HG03045 (cell line): ENCODE data around the gene SLC13A3.

Source experiments
- ATAC-seq: cut with Tn5 transposase; IDR thresholded peaks from one replicate; pipeline ENCODE4 v1.9.1; 2021; ENCODE audit warnings: mild to moderate bottlenecking, moderate library complexity; ENCODE audit not compliant: unreplicated experiment

Gene SLC13A3

GRCh38 chr20:46637020-46637419 is 14.2 kb downstream of the SLC13A3 start:
- no peak for ATAC-seq

DNA sequence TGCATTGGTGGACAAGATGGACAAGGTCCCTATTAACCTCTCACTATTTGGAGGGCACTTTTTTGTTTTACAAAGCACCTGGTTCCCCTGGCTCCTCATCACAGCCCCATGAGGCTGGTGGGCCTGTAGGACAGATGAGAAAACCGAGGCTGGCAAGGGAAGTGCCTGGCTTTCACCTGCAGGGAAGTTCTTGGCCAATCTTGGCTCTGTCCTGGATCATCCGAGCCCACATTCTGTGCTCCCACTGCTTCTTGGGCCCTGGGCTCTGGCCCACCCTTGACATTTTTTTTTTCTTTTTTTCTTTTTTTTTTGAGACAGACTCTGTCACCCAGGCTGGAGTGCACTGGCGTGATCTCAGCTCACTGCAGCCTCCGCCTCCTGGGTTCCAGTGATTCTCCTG is 14.7 kb downstream of the SLC13A3 start:
- ATAC-seq, result no peak

GRCh38 chr20:46635514-46636136 is 15.6 kb downstream of the SLC13A3 start:
- no peak for ATAC-seq

DNA sequence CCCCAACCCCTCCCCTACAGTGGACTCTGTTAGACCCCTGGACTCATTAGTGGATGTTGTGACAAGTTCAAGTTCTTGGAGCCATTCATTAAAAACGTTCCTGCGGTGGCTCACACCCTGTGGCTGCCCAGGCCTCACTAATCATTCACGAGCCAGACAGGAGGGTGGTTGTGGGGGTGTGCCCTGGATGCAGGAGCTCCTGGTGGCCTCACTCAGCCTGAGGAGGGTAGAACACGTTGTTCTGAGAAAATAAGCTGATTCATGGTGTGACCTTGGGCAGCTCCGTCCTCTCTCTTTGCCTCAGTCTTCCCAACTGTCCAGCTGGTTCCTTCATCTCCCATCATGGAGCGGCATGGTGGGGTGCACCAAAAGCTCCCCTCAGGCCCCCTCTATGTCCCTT is 16.7 kb downstream of the SLC13A3 start:
- ATAC-seq, result no peak

GRCh38 chr20:46631874-46632446 is 19.3 kb downstream of the SLC13A3 start:
- no peak for ATAC-seq

GRCh38 chr20:46631212-46631869 is 19.9 kb downstream of the SLC13A3 start:
- ATAC-seq, result no peak

- no peak for ATAC-seq
Measured at GRCh38 chr20:46630306-46630705, 21.0 kb downstream of the SLC13A3 start.

DNA sequence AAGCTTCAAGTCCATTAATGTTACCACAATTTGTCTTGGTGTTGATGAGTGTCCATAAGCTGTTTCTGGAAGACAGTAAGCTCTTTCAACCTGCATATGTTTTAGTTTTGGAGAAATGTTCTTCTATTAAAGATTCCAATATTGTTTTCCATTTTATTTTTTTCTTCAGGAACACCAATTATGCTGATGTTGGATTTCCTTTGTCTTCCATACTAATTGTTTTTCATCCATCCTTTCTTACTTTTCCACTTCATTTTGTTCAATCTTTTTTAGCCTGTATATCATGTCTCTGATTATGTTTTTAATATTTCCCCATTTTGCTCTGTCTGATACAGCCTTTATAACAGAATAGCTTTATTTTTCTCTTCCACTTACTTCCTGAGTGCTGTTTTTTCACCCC is 21.9 kb downstream of the SLC13A3 start:
- no peak for ATAC-seq

- no peak for ATAC-seq
Measured at GRCh38 chr20:46627234-46627633, 24.0 kb downstream of the SLC13A3 start.

DNA sequence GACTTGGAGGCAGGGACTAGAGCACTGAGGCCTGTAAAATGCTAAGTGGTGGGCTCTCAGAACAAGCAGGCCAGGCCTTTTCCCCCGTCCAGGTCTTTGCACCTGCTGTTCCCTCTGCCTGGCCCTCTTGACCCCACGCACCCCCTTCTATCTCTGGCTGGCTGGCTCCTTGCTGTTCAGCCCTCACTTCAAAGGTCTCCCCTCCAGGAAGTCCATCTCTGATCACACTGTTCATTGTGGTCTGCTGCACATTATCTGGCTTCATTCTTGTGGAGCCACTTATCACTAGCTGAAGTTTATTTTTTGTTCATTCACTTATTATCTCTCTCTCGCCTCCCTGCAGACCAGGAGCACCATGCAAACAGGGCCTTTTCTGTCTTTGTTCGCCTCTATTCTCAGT is 24.5 kb downstream of the SLC13A3 start:
- ATAC-seq, result no peak

GRCh38 chr20:46625875-46626373 is 25.3 kb downstream of the SLC13A3 start:
- ATAC-seq, result no peak

DNA sequence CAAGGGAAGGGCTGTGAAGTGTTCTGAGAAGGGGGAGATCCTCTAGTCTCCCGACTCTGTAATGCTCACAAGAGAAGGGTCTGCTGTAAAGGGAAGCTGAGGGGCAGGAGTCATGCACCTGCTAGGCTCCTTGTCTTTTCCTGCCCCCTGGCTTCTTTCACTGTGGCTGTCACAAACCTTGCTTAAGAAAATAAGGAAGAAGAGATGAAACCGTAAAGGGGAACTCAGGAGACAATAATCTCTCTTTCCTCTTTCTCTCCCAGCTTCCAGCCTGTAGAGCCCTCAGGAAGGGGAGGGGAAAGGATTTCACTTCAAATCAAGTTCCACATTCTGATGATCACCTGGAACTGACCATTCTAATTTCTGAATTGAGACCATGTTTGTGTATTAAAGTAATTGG is 26.3 kb downstream of the SLC13A3 start:
- no peak for ATAC-seq

DNA sequence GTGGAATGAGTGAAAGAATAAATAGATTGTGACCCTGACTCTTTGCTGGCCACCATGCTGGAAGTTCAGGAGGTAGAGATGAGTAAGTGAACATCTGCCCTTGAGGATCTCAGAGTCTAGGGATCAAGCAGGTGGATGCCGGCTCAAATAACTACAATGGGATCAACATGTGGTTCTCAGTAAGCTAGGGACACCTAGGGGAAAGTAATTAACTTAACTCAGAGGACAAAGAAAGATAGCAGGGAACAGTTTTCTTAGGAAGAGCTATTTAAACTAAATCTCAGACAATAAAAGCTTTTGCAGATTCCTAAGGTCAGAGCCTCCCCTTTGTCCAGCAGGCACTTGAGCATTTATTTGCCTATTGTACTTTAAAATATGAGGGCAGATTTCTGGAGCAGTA is 29.1 kb downstream of the SLC13A3 start:
- ATAC-seq, result no peak

- ATAC-seq, result no peak
Measured at GRCh38 chr20:46621492-46621891, 29.8 kb downstream of the SLC13A3 start.

- no peak for ATAC-seq
Measured at GRCh38 chr20:46619445-46619844, 31.8 kb downstream of the SLC13A3 start.

GRCh38 chr20:46618316-46619100 is 32.8 kb downstream of the SLC13A3 start:
- no peak for ATAC-seq

GRCh38 chr20:46614503-46614902 is 36.8 kb downstream of the SLC13A3 start:
- no peak for ATAC-seq

DNA sequence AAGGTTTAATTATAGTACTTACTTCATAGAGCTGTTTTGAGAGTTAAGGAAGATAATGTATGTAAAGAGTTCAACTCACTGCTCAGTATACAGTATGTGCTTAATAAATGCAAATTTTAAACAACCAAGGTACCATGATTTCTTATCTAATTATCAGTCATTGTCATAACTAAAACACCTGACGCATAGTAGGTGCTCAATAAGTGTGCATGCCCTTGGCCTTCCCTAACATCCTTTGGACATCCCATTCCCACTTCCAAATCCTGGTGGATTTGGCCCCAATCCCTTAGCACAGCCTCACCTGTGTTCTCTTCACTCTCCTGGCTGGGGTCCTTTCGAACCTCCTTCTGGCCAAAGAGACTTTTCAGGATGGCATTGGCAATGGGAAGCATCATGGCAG is 41.1 kb downstream of the SLC13A3 start:
- ATAC-seq, result no peak

GRCh38 chr20:46609043-46609442 is 42.2 kb downstream of the SLC13A3 start:
- no peak for ATAC-seq

GRCh38 chr20:46607849-46608497 is 43.3 kb downstream of the SLC13A3 start:
- ATAC-seq, result no peak
